COLO829 (cell line): ENCODE data around the gene PMPCA.

ENCODE experiments used
- DNase-seq: peaks from one replicate; pipeline ENCODE4 v3.0.0; 2012; ENCODE audit warnings: low spot score

The PMPCA gene, protein sequence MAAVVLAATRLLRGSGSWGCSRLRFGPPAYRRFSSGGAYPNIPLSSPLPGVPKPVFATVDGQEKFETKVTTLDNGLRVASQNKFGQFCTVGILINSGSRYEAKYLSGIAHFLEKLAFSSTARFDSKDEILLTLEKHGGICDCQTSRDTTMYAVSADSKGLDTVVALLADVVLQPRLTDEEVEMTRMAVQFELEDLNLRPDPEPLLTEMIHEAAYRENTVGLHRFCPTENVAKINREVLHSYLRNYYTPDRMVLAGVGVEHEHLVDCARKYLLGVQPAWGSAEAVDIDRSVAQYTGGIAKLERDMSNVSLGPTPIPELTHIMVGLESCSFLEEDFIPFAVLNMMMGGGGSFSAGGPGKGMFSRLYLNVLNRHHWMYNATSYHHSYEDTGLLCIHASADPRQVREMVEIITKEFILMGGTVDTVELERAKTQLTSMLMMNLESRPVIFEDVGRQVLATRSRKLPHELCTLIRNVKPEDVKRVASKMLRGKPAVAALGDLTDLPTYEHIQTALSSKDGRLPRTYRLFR

DNA sequence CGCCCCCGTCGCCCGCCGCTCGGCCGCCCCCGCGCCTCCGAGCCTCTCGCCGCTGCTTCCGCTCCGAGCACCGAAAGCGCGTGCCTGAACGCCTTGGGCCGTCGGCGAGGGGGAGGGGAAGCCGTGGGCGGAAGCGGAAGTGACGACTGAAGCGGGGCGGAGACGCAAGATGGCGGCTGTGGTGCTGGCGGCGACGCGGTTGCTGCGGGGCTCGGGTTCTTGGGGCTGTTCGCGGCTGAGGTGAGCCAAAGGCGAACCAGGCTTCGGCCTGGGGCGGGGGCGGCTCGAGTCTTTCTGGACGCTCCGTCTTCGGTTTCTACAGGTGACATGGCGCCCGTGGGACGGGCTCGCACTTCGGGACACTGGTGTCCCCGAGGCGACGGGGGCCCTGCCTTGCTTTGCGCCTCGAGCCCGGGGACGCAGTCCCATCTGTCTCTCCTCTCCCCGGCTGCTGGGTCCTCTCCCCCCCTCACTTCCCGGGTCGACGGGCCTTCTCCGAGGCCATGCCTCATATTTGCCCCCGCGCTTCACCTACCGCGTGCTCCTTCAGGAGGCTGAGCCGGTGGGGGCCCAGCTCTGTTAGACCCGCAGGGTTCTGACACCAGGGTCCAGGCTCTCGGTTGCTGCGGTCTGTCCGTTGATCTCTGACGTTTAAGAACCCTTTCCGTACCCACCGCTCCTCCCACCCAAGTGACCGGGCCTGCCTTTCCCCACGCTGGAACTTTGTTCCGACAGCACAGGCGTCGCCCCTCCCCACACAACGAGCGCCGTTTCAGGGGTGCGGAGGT is at the start of gene PMPCA, which contains the start of gene ENTR1:
TSS of gene PMPCA (plus strand) at position 159 of the 788 bp plus-strand sequence. CDS start at position 170, 11 bp downstream.
TSS of gene ENTR1 (minus strand) at position 115 of the 788 bp plus-strand sequence. CDS start 217 bp downstream, outside the sequence.
- DNase-seq = peak; percentile 98

DNA sequence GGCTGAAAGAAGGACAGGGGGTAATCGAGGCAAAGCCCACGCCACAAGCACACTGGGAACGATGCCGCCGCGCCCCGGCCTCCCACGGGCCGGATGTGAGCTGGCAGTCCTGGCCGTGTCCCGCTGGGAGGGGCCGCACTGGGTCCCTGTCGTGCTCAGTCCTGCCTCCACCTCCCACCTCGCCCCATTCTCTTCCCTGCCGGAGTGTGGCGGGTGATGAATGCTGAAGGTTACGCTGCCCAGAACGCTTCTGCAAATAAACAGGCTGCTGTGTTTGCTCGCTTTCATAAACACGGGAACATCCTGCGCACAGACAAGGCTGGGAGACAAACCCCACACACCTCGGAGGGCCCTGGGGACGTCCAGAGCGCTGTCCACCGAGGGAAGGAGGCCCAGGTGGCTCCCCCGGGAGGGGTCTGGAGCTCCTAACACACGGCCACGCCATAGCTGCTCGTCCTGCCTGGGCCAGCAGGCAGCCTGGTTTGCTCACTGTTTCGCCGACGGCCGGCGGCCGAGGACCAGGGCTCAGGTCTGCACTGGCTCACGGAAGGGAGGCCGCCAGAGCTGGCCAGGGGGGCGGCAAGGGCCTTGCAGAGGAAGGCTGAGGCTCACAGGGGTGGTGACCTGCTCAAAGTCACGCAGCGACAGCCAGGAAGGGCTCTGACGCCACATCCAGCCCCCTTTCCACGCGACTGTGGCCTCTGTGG is 49.3 kb upstream of the PMPCA start:
- no peak for DNase-seq

DNA sequence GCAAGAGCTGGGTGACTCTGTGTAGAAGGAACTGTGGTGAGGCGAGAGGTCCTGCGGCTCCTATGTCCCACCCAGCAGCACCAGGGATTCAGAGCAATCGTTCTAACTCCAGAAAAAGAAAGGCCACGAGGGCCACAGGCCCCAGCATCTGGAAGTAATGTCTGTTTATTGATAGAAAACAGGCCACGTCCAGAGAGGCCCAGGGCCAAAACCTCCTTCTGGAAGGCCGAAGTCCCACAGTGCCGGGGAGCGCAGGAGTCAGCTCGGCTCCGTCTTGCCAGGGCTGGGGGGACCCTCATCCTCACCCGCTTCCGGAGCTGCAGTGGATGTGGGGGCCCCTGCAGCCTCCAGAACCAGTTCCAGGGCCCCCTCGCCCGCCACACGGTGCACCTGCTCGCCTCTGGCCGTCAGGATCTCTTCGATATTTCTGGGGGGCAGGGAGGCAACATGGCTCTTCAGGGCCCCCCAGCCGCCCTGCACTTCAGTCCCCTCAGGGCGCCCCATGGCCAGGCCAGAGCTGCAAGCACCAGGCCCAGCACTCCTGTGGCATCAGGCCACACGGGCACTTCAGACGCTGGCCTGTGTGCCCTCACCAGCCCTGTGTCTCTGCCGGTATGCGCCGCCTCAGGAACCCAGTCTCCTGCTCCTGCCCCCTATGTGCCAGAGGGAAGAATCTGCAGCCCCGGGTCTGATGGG is 48.6 kb upstream of the PMPCA start:
- DNase-seq = no peak

DNA sequence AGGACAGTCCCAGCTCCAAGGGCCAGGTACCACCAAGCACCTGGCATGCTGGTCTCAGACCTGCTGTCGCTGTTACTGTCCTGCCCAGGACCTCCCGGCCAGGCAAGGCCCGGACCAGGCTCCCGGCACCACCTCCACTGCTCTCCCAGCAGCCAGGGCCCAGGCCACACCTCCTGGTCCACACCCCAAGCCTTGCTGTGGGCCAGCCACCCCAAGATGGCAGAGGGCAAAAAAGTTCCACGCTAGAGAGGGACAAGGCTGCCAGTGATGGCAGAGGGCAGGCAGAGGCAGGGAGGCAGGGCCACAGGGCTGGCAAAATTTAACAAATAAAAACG is 48.0 kb upstream of the PMPCA start:
- no peak for DNase-seq

DNA sequence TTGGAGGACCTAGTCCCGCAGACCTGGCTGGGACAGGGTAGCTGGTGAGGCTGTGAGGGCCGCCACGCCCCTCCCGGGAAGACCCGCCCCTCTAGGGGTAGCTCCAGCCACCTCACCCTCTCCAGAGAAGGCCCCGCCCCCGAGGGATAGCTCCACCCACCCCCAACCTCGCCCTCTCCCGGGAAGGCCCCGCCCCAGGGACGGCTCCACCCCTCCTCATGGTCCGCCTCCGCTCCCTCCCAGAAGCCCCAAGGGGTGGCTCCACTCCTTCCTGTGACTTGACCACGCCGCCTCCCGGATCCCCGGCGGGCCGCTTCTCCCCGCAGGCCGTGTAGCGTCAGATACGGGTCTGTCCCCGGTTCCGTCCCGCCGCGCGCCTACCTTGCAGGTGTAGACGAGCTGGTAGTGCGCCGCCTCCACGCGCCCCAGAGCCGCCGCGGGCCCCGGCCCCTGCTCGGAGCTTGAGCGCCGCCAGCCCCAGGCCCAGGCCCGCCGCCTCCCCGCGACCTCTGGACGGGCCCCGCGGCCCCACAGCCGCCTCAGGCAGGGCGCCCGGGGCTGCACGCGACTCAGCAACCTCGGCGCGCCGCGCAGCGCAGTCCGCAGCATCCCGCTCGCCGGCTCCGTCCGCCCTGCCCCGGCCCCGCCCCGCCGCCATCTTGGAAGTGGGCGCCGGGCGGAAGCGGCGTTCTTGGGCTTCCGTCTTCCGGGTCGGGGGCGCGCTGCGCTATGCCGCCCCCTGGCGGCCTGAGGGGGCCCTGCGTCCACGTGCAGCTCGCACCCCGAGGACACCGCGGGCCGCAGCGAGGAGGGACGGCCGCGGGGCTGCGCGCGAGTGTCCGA is 47.1 kb upstream of the PMPCA start, which contains the start of gene DNLZ:
TSS of gene DNLZ (minus strand) at position 639 of the 843 bp plus-strand sequence. CDS start at position 609, 30 bp downstream.
- peak; percentile 98 for DNase-seq

DNA sequence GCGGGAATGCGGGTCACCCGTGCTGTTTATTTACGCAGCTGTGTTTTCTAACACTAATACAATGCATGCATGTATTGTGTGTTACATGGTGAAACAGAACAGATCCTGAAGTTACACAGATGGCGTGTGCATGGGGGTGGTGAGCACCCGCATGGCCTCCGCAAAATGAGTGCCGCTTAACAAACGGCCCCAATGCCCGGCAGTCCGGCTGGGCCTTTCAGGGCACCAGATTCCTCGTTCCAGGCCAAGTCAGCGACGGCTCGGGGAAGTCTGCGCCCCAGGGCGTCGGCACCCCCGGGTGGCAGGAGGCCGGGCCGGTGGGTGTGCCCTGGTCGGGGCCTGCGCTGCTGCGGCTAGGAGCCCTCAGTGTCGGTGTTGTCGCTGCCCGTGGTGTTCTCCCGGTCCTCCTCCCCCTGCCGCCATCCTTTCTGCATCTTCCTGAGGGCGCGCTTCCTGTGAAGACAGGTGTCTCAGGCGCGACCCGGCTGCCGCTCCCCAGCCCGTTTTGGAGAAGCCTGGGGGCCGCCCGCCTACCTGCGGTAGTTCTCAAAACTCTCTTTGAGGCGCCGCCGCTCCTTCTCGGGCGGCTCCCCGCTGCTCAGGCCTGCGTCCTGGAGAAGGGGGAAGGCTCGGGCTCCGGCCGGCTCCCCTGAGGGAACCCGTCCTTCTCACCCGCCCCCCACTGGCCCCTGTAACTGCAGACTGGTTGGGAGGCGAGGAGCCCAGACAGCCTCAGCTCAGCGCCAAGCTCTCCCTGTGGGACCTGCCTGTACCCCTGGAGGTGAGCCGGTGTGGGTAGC is 46.3 kb upstream of the PMPCA start:
- no peak for DNase-seq

DNA sequence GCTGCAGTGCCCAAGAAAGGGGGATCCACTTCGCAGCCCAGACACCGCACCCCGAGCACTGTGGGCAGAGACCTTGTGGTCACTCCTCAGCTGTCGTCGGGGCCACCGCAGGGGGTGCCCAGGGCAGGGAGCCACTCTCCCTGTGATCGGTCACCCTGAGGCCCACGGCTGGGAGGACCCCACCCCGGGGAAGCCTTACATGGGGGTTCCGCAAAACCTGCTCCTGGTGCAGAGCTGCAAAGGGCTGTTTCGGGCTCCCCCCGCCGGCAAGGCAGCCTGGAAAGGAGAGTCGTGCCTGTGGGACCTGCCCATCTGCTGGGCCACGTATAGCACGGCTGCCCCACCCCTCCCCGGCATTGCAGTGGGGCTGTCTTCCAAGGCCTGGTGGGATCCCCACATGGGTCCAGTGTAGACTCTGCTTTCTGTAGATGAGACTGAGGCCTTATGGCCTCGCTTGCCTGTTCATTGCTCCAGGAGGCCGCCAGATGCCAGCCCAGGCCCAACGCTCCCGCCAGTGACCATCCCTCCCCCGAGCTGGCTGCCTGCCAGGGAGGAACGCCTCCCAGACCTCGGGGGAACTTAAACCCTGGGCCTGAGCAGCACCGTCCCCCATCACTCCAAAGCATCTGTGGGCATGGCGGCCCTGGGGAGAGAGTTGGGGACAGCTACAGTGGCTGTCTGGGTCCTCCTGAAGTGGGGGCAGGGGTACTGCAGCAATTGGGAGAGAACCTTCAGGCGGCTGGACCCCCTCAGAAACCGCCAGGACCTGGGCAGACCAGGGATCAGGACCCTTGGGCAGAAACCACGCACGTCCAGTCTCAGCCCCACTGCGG is 45.3 kb upstream of the PMPCA start:
- no peak for DNase-seq

DNA sequence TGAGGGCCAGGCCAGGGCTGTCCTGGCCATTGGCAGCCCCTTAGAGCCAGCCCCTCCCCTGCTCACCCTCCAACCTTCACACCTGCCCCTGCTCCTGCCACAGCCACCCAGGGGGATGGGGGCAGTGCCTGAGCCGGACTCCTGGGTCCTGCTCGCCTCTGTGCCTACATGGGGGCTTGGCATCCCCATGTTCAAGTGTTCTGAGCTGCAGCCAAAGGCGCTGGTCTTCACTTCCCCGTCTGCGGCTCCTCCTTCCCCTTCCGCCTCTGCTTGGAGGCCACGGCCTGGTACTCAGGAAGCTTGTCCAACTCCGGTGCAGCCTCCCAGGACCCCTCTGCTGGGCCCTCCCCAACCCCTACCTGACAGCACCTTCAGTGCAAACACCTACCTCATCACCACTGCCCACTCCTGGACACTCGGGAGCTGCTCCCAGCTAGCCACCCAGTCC is 44.7 kb upstream of the PMPCA start:
- DNase-seq = no peak

DNA sequence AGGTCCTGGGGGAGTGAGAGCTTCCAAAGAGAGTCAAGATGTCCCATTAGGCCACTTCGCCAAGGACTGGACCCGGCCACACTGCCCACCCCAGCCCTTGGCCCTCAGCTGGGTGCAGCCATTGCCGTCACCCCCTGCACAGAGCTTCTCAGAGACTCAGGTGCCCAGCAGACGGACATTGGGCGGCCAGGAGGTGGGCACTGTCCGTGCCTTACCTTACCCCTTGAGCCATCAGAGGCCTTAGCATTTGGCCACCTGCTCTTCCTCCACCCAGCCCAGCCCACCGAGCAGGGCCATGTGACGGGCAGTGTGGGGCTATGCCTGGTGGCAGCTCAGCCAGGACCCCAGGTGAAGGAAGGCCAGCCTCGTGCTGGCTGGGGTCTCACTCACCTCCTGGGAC is 43.6 kb upstream of the PMPCA start:
- DNase-seq = no peak

DNA sequence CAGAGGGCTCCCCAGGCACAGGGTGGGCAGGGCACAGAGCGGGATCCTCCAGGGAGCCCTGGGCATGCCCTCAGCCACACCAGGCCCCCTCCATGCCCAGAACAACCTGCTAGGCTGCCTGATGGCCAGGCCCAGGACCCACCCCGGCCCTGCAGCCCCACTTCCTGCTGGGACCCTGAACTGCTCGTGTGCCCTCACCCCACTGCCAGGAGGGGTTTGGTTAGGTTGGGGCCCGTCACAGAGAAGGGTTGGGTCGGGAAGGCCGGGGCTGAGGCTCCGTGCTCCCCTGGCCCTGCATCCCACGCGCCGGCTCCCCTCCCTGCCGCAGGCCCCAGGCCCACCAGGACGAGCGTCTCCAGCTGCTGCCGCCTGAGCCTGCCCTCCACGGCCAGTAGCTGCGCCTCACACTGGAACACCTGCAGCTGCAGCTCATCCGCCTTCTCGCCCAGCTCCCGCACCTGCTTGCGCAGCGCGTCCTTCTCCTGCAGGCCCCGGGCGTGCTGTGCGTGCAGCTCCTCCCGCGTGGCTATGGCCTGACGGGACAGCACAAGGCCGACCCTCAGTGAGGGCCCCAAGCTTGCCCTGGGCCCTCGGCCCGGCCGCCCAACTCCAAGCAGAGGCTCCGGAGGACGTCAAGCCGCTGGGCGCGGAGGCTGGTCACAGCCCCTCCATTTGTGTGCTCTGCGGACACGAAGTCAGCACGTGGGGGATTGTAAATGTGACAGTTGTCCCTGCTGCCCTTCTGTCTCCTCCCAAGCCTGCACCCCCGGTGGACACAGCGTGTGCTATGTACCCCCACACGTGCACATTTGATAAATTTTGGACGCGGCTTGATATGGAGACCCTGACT is 42.9 kb upstream of the PMPCA start:
- DNase-seq = no peak

DNA sequence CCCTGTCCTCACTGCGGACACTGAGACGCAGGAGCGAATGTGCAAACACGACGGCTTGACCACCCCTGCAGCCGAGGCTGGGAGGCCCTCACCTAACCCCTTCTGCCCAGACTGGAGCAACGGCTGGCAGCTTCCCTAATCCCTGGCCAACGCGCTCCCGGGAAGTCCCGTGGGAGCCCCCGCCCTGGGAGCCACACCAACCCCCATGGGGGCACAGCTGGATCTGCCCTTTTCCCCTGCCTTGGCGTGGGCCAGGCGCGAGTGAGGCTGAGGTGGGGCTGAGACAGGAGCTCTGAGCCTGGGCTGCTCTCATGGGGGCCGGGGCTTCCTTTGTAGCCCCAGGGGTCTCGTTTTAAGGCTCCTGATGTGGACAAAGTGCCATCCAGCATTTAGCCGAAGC is 42.3 kb upstream of the PMPCA start:
- no peak for DNase-seq

DNA sequence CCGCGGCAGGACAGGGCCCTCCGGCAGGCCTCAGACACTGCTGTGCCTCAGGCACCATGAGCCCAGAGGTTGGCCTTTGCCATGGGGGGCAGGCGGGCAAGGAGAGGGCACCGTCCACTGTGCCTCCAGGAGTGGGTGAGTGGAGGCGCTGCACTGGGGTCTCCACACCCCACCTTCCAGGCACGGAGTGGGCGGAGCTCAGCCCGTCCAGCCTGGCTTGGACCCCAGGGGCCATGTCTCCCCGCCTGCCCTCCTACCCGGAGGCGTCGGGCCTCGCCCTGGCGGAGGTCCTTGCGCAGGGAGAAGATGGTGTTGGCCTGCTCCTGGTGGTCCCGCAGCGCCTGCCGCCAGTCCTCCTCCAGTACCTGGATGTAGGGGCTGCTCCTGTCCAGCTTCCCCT is 40.4 kb upstream of the PMPCA start:
- DNase-seq = no peak

DNA sequence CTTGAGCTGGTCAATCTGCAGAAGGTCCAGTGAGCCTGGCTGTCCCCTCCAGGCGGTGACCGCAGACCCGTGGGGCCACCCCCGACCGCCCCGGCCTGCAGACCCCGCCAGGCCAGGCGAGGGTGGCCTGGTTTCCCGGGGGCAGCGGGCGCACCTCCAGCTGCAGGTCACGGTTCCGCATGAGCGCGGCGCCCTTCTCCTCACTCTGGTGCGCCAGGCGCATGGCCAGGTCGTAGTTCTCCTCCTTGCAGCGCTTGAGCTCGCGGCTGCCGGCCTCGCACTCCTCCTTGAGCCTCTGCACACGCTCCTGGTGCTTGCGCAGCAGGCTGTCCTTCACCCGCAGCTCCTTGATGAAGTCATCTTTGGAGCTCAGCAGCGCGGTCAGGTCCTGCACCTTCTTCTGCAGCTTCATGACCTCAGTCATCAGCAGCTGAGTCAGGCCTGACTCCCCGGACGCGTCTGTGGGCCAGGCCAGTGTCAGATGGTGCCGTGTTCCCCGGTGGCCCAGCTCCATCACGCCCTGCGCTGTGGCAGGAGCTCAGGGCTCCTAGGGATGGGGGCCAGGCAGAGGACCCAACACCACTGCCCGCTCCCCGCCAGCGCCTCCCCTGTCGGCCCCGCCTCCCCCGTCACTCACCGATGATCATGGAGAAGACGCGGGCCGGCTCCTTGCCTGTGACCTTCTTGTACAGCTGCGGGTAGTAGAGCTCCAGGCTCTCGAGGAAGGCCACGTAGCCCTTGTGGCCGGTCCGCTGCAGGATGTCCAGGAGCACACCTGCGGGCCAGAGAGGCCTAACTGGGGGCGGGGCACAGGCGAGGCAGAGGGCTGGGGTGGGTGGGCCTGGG is 39.5 kb upstream of the PMPCA start:
- DNase-seq = no peak

DNA sequence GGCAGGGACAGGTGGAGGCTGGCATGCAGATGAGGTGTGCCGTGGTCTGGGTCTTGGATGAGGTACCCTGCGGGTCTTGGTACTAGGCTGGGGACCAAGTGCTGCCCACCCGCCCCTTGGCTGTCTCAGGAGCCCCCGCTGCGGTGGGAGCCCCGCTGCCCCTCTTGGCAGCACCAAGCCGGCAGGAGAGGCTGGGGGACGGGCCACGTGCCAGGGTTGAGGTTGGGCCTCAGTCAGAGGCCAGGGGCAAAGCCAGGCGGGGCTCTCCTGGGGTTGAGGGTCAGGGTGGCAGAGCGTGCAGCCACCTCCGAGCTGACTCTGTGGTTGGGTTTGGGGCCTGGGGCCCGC is 39.0 kb upstream of the PMPCA start:
- DNase-seq = no peak

DNA sequence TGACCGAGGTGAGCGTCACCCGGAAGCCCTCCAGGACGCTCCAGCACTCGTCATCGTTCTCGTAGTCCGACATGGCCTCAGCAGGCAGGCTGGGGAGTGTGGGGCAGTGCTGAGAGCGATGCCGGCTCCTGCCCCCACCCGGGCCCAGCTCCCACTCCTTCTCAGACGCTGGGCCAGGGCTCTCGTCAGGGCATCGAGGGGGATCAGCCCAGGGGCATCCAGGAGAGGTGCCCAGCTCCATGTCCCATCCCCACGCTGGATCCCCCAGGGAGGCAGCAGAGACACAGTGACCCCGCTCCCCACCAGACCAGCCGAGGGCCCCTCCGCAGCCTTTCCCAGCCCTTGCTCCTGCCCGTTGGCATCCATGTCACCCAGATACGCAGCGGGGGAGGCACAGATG is 38.5 kb upstream of the PMPCA start:
- no peak for DNase-seq

DNA sequence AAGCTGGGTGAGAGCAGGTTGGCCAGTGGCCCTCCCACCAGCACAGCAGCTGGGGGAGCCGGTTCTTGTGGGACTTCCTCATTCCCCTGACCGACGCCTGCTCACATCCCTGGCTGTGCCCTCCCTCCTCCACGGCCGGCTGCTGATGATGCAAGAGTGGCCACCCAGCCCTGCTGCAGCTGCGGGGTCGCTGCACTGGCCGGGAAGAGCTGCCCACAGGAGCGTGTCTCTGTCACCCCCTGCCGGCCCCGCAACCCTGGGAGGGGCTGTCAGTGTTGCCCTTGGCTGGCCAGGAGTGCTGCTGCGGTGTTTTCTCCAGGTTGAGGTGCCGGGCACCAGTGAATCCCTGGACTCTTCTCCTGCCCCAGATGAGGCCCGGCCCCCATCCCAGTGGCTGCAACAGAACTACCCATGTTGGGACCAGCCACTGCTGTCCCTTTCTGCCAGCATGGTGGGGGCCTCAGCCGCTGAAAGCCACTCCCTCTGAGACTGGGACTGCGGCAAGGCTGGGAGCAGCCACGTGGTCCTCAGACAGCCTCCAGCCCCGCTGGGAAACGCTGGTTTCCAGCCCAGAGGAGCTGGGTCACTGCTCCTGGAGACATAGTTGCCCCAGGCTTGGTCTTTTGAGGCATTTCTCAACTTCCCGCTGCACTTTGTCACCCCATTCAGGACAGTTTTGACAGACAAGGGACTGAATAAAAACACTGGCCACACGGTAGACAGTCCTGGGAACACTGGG is 37.7 kb upstream of the PMPCA start:
- DNase-seq = no peak
